Ectodermal cell (in vitro differentiated cells): ENCODE measurements around the gene ZNF582. TPM values are rescaled to one million over a fixed set of nuclear protein-coding genes. Genes with fewer than 3 reads are reported as not detected.
A peak's percentile ranks its signal among the peaks of the same experiment; 100 is the strongest.

Source experiments
- H3K27ac ChIP-seq: 2 replicates; pipeline ENCODE4 v1.7.0; 2013; ENCODE audit warnings: mild to moderate bottlenecking, low read depth, low read length; ENCODE audit not compliant: insufficient read depth, poor library complexity, severe bottlenecking
- H3K27me3 ChIP-seq: 2 replicates; pipeline ENCODE4 v1.7.0; 2013; ENCODE audit warnings: mild to moderate bottlenecking, low read length; ENCODE audit not compliant: insufficient read depth, control insufficient read depth, poor library complexity, severe bottlenecking
- H3K36me3 ChIP-seq: one replicate; pipeline ENCODE4 v1.7.0; 2013; ENCODE audit warnings: low read length; ENCODE audit not compliant: control insufficient read depth, insufficient read depth
- H3K4me1 ChIP-seq: one replicate; pipeline ENCODE4 v1.7.0; 2013; ENCODE audit warnings: low read length; ENCODE audit not compliant: control insufficient read depth, insufficient read depth
- H3K4me3 ChIP-seq: 2 replicates; pipeline ENCODE4 v1.7.0; 2013; ENCODE audit warnings: low read depth, low read length, control low read depth; ENCODE audit not compliant: insufficient read depth
- H3K9me3 ChIP-seq: 2 replicates; pipeline ENCODE4 v1.7.0; 2013; ENCODE audit warnings: mild to moderate bottlenecking, low read length, moderate library complexity; ENCODE audit not compliant: control insufficient read depth
- WGBS, 2 experiments: methylation state at CpG; one replicate each; pipeline ENCODE4 v1.1.7; 2013; ENCODE audit warnings: missing lambda C conversion rate in 2 of 2; 5-methylcytosine and 5-hydroxymethylcytosine counted together
- polyA plus RNA-seq, 4 experiments: library from polyadenylated mRNA; stranded (reverse); fragments of 50-300 nt; gene quantifications; one replicate each; pipeline ENCODE4 v1.2.3, GENCODE V29; 2013

ZNF582 gene
- 7.6 TPM for polyA plus RNA-seq (2013, experiment 1 of 4)
- 9.2 TPM for polyA plus RNA-seq (2013, experiment 2 of 4)
- 5.6 TPM for polyA plus RNA-seq (2013, experiment 3 of 4)
- 6.2 TPM for polyA plus RNA-seq (2013, experiment 4 of 4)

- WGBS, 2 experiments = 10% methylated on average over 73 of the region's 73 CpGs
Measured at GRCh38 chr19:56393119-56394012, at the start of gene ZNF582. Gene ZNF582, minus strand, starts transcription at chr19:56393534. Its CDS starts 1,782 bp downstream, at chr19:56391752.

GRCh38 chr19:56441206-56441792 is 48.0 kb upstream of the ZNF582 start:
- no peaks in the 10 kb centered on the region for H3K27me3 ChIP-seq
- no peaks in the 10 kb centered on the region for H3K4me1 ChIP-seq
- no peaks in the 10 kb centered on the region for H3K36me3 ChIP-seq
- WGBS, 2 experiments = 88% methylated on average over 6 to 8 of the region's 8 CpGs
- H3K9me3 ChIP-seq = peaks cover 20% of the 10 kb centered on the region
- H3K4me3 ChIP-seq = no peak overlapping the region
- H3K27ac ChIP-seq = no peak overlapping the region

More at GRCh38 chr19:56393119-56394012, at the start of gene ZNF582:
- Histone ChIP-seq H3K4me1 (no peaks in the 10 kb centered on the region), H3K27me3 (no peaks in the 10 kb centered on the region), H3K36me3 (peaks cover 20% of the 10 kb centered on the region), H3K27ac (peak within 1 kb of the TSS; percentile 88), H3K4me3 (peak within 1 kb of the TSS; percentile 61), H3K9me3 (peaks cover 3% of the 10 kb centered on the region)

GRCh38 chr19:56423985-56424353 is 30.6 kb upstream of the ZNF582 start:
- Histone ChIP-seq H3K4me3 (no peak overlapping the region), H3K27me3 (no peaks in the 10 kb centered on the region), H3K27ac (no peak overlapping the region), H3K9me3 (peaks cover 16% of the 10 kb centered on the region), H3K36me3 (peaks cover 19% of the 10 kb centered on the region), H3K4me1 (no peaks in the 10 kb centered on the region)
- 87 to 89% methylated on average over 1 of the region's 1 CpG for WGBS, 2 experiments

GRCh38 chr19:56423276-56423984 is 30.1 kb upstream of the ZNF582 start:
- no peaks in the 10 kb centered on the region for H3K27me3 ChIP-seq
- H3K9me3 ChIP-seq = peaks cover 16% of the 10 kb centered on the region
- peaks cover 19% of the 10 kb centered on the region for H3K36me3 ChIP-seq
- no peak overlapping the region for H3K27ac ChIP-seq
- no peaks in the 10 kb centered on the region for H3K4me1 ChIP-seq
- H3K4me3 ChIP-seq = no peak overlapping the region
- 89 to 92% methylated on average over 5 of the region's 5 CpGs for WGBS, 2 experiments

GRCh38 chr19:56405062-56405461 is 11.7 kb upstream of the ZNF582 start:
- H3K9me3 ChIP-seq = no peaks in the 10 kb centered on the region
- peak overlapping the region; percentile 75 for H3K4me3 ChIP-seq
- no peaks in the 10 kb centered on the region for H3K4me1 ChIP-seq
- no peaks in the 10 kb centered on the region for H3K27me3 ChIP-seq
- H3K36me3 ChIP-seq = peaks cover 27% of the 10 kb centered on the region
- 91 to 93% methylated on average over 4 of the region's 4 CpGs for WGBS, 2 experiments
- no peak overlapping the region for H3K27ac ChIP-seq

- Histone ChIP-seq H3K4me3 (peak overlapping the region; percentile 75), H3K4me1 (no peaks in the 10 kb centered on the region), H3K9me3 (no peaks in the 10 kb centered on the region), H3K36me3 (peaks cover 24% of the 10 kb centered on the region), H3K27me3 (no peaks in the 10 kb centered on the region), H3K27ac (no peak overlapping the region)
- 84 to 85% methylated on average over 9 of the region's 9 CpGs for WGBS, 2 experiments
Measured at GRCh38 chr19:56404705-56405056, 11.3 kb upstream of the ZNF582 start.

- peak within 1 kb of the TSS; percentile 75 for H3K4me3 ChIP-seq
- WGBS, 2 experiments = 2% methylated on average over 70 of the region's 70 CpGs
- H3K27me3 ChIP-seq = no peaks in the 10 kb centered on the region
- no peaks in the 10 kb centered on the region for H3K4me1 ChIP-seq
- H3K36me3 ChIP-seq = peaks cover 23% of the 10 kb centered on the region
- H3K9me3 ChIP-seq = peaks cover under 1% of the 10 kb centered on the region
- H3K27ac ChIP-seq = peak within 1 kb of the TSS; percentile 69
Measured at GRCh38 chr19:56403764-56404704, 10.7 kb upstream of the ZNF582 start, which contains the start of gene ZNF583. Gene ZNF583, plus strand, starts transcription at chr19:56404332. Its CDS starts 2,783 bp downstream, at chr19:56407115.

- Histone ChIP-seq H3K4me3 (peak overlapping the region; percentile 75), H3K27ac (no peak overlapping the region), H3K4me1 (no peaks in the 10 kb centered on the region), H3K9me3 (peaks cover 5% of the 10 kb centered on the region), H3K27me3 (no peaks in the 10 kb centered on the region), H3K36me3 (peaks cover 22% of the 10 kb centered on the region)
- 70 to 80% methylated on average over 9 of the region's 9 CpGs for WGBS, 2 experiments
Measured at GRCh38 chr19:56403261-56403660, 9.9 kb upstream of the ZNF582 start.

GRCh38 chr19:56400485-56400884 is 7.2 kb upstream of the ZNF582 start:
- no peak overlapping the region for H3K27ac ChIP-seq
- peaks cover 25% of the 10 kb centered on the region for H3K36me3 ChIP-seq
- H3K4me1 ChIP-seq = no peaks in the 10 kb centered on the region
- peaks cover 5% of the 10 kb centered on the region for H3K9me3 ChIP-seq
- H3K4me3 ChIP-seq = no peak overlapping the region
- no peaks in the 10 kb centered on the region for H3K27me3 ChIP-seq
- WGBS, 2 experiments = 92 to 93% methylated on average over 4 of the region's 4 CpGs
